Stimulated activated naive CD8-positive, alpha-beta T cell treated with anti-CD3 and anti-CD28 coated beads, Interleukin-15, amount 100 ng/mL, for 72 hours (primary cell): Measurements from ENCODE around the gene MAN2A2.

ENCODE experiments used
- ATAC-seq: fragments of 150-1000 bp; cut with Tn5 transposase; 2 replicates; pipeline ENCODE4 v1.10.0; 2021; ENCODE audit warnings: mild to moderate bottlenecking, moderate library complexity
- DNase-seq, 2 donors: peaks; one replicate each; pipeline ENCODE4 v3.0.0; 2021 to 2022
- H3K27ac Mint-ChIP-seq, 2 donors: one replicate each; pipeline ENCODE4 v1.8.0; 2022; ENCODE audit warnings: mild to moderate bottlenecking in 2 of 2, mixed read lengths in 2 of 2, moderate library complexity in 2 of 2
- H3K27me3 Mint-ChIP-seq: one replicate; pipeline ENCODE4 v1.8.0; 2022; ENCODE audit warnings: mixed read lengths
- H3K4me1 Mint-ChIP-seq: one replicate; pipeline ENCODE4 v1.8.0; 2022; ENCODE audit warnings: mild to moderate bottlenecking, mixed read lengths
- H3K4me3 Mint-ChIP-seq, 2 donors: one replicate each; pipeline ENCODE4 v1.8.0; 2022; ENCODE audit warnings: mild to moderate bottlenecking in 2 of 2, mixed read lengths in 2 of 2, moderate library complexity in 1 of 2
- H3K9me3 Mint-ChIP-seq, 2 donors: one replicate each; pipeline ENCODE4 v1.8.0; 2022; ENCODE audit warnings: mixed read lengths in 2 of 2

Gene MAN2A2

GRCh38 chr15:90931828-90932659 lies 28.9 kb downstream of the MAN2A2 start, which contains the start of gene HDDC3:
Gene HDDC3 (minus strand): TSS chr15:90932549. CDS start chr15:90932540, 9 bp downstream.
- Mint-ChIP-seq H3K4me1 (peaks cover 66% of the 10 kb centered on the region), H3K27ac (peak within 1 kb of the TSS; percentile 95 to 99), H3K27me3 (no peaks in the 10 kb centered on the region), H3K9me3 (no peaks in the 10 kb centered on the region), H3K4me3 (peak within 1 kb of the TSS; percentile 97 to 100)
- peak; percentile 73 for ATAC-seq
- DNase-seq: peak; percentile 93 to 94

GRCh38 chr15:90932660-90932991 lies 29.5 kb downstream of the MAN2A2 start:
- ATAC-seq (no peak), DNase-seq (no peak)
- H3K27me3 Mint-ChIP-seq: no peaks in the 10 kb centered on the region
- peak overlapping the region; percentile 97 to 100 for H3K4me3 Mint-ChIP-seq
- peaks cover 68% of the 10 kb centered on the region for H3K4me1 Mint-ChIP-seq
- H3K9me3 Mint-ChIP-seq: no peaks in the 10 kb centered on the region
- peak overlapping the region; percentile 95 for H3K27ac Mint-ChIP-seq

GRCh38 chr15:90933301-90933700 lies 30.2 kb downstream of the MAN2A2 start:
- H3K4me3 Mint-ChIP-seq: no peak overlapping the region
- H3K27me3 Mint-ChIP-seq: no peaks in the 10 kb centered on the region
- peaks cover 66% of the 10 kb centered on the region for H3K4me1 Mint-ChIP-seq
- H3K27ac Mint-ChIP-seq: no peak overlapping the region
- no peak for DNase-seq
- no peak for ATAC-seq
- no peaks in the 10 kb centered on the region for H3K9me3 Mint-ChIP-seq

- H3K4me1 Mint-ChIP-seq: peaks cover 62% of the 10 kb centered on the region
- no peaks in the 10 kb centered on the region for H3K9me3 Mint-ChIP-seq
- ATAC-seq (peak; percentile 49), DNase-seq (peak; percentile 86 to 91)
- H3K27me3 Mint-ChIP-seq: no peaks in the 10 kb centered on the region
- H3K27ac Mint-ChIP-seq: peak overlapping the region; percentile 51 to 78
- H3K4me3 Mint-ChIP-seq: peak overlapping the region; percentile 91
These were observed 31.3 kb downstream of the MAN2A2 start for GRCh38 chr15:90934256-90934948.

GRCh38 chr15:90934949-90935751 lies 32.0 kb downstream of the MAN2A2 start, which contains the start of gene UNC45A:
Gene UNC45A (plus strand): TSS chr15:90935285. CDS start chr15:90935325, 40 bp downstream.
- Mint-ChIP-seq H3K4me3 (peak within 1 kb of the TSS; percentile 91), H3K27me3 (no peaks in the 10 kb centered on the region), H3K4me1 (peaks cover 62% of the 10 kb centered on the region), H3K27ac (peak within 1 kb of the TSS; percentile 82 to 96), H3K9me3 (no peaks in the 10 kb centered on the region)
- peak; percentile 95 to 97 for DNase-seq
- ATAC-seq: peak; percentile 79

- ATAC-seq: no peak
- DNase-seq: no peak
- H3K9me3 Mint-ChIP-seq: no peaks in the 10 kb centered on the region
- H3K4me3 Mint-ChIP-seq: peak overlapping the region; percentile 91
- H3K27ac Mint-ChIP-seq: peak overlapping the region in 1 of 2 donors; percentile 25
- H3K4me1 Mint-ChIP-seq: peaks cover 47% of the 10 kb centered on the region
- H3K27me3 Mint-ChIP-seq: no peaks in the 10 kb centered on the region
These were observed 33.7 kb downstream of the MAN2A2 start for GRCh38 chr15:90936823-90937222.

- Mint-ChIP-seq H3K4me1 (peaks cover 35% of the 10 kb centered on the region), H3K4me3 (no peak overlapping the region), H3K27me3 (no peaks in the 10 kb centered on the region), H3K27ac (no peak overlapping the region), H3K9me3 (no peaks in the 10 kb centered on the region)
- DNase-seq (no peak), ATAC-seq (no peak)
These were observed 35.2 kb downstream of the MAN2A2 start for GRCh38 chr15:90938261-90938660.

- no peak overlapping the region for H3K27ac Mint-ChIP-seq
- no peaks in the 10 kb centered on the region for H3K9me3 Mint-ChIP-seq
- peaks cover 20% of the 10 kb centered on the region for H3K4me1 Mint-ChIP-seq
- no peaks in the 10 kb centered on the region for H3K27me3 Mint-ChIP-seq
- no peak overlapping the region for H3K4me3 Mint-ChIP-seq
- no peak for DNase-seq
- no peak for ATAC-seq
These were observed 36.7 kb downstream of the MAN2A2 start for GRCh38 chr15:90939756-90940155.

GRCh38 chr15:90941038-90941437 lies 37.9 kb downstream of the MAN2A2 start:
- DNase-seq (no peak), ATAC-seq (no peak)
- H3K27ac Mint-ChIP-seq: no peak overlapping the region
- no peaks in the 10 kb centered on the region for H3K9me3 Mint-ChIP-seq
- H3K4me3 Mint-ChIP-seq: no peak overlapping the region
- no peaks in the 10 kb centered on the region for H3K27me3 Mint-ChIP-seq
- peaks cover 11% of the 10 kb centered on the region for H3K4me1 Mint-ChIP-seq

- ATAC-seq: no peak
- Mint-ChIP-seq H3K4me3 (no peak overlapping the region), H3K9me3 (no peaks in the 10 kb centered on the region), H3K27ac (peak overlapping the region in 1 of 2 donors; percentile 48), H3K27me3 (no peaks in the 10 kb centered on the region), H3K4me1 (no peaks in the 10 kb centered on the region)
- no peak for DNase-seq
These were observed 39.4 kb downstream of the MAN2A2 start for GRCh38 chr15:90942354-90943120.

- no peaks in the 10 kb centered on the region for H3K9me3 Mint-ChIP-seq
- H3K4me1 Mint-ChIP-seq: no peaks in the 10 kb centered on the region
- H3K27me3 Mint-ChIP-seq: no peaks in the 10 kb centered on the region
- peak overlapping the region in 1 of 2 donors; percentile 42 for H3K27ac Mint-ChIP-seq
- DNase-seq (no peak), ATAC-seq (no peak)
- no peak overlapping the region for H3K4me3 Mint-ChIP-seq
These were observed 42.0 kb downstream of the MAN2A2 start for GRCh38 chr15:90945091-90945490.

GRCh38 chr15:90946538-90946937 lies 43.4 kb downstream of the MAN2A2 start:
- Mint-ChIP-seq H3K9me3 (no peaks in the 10 kb centered on the region), H3K27me3 (no peaks in the 10 kb centered on the region), H3K4me3 (no peak overlapping the region), H3K4me1 (no peaks in the 10 kb centered on the region), H3K27ac (no peak overlapping the region)
- ATAC-seq (no peak), DNase-seq (no peak)

GRCh38 chr15:90946941-90947576 lies 44.0 kb downstream of the MAN2A2 start:
- Mint-ChIP-seq H3K27me3 (no peaks in the 10 kb centered on the region), H3K27ac (no peak overlapping the region), H3K9me3 (no peaks in the 10 kb centered on the region), H3K4me1 (no peaks in the 10 kb centered on the region), H3K4me3 (no peak overlapping the region)
- no peak for DNase-seq
- ATAC-seq: no peak

GRCh38 chr15:90947577-90948357 lies 44.7 kb downstream of the MAN2A2 start:
- no peaks in the 10 kb centered on the region for H3K27me3 Mint-ChIP-seq
- ATAC-seq (no peak), DNase-seq (no peak)
- no peaks in the 10 kb centered on the region for H3K4me1 Mint-ChIP-seq
- no peaks in the 10 kb centered on the region for H3K9me3 Mint-ChIP-seq
- no peak overlapping the region for H3K27ac Mint-ChIP-seq
- H3K4me3 Mint-ChIP-seq: no peak overlapping the region
